ENCODE data around the gene MAN2B1.

GRCh38 chr19:12703046-12703445, 36.5 kb upstream of the MAN2B1 start:
- TF ChIP-seq SP1 (IDR thresholded peaks at IDR 0.05; ENCODE audit: low read depth, low read length) (peak; percentile 99), CTCF (IDR thresholded peaks at IDR 0.05; ENCODE audit: control extremely low read depth in 1 of 3, insufficient read depth in 1 of 3, low read depth in 1 of 3, low read length in 3 of 3) (no peak)
